GM06990 (cell line): ENCODE results near the gene SMAD9.

Experiments used
- DNase-seq: peaks from one replicate; pipeline ENCODE4 v3.0.0-alpha.2; 2011; ENCODE audit not compliant: insufficient read length; ENCODE audit errors: extremely low read depth
- H3K27me3 ChIP-seq: replicated peaks from 2 replicates; pipeline ENCODE4 v1.6.0; 2011; ENCODE audit warnings: low read length; ENCODE audit not compliant: control insufficient read depth, insufficient read depth
- H3K36me3 ChIP-seq: 2 replicates; pipeline ENCODE4 v1.5.1; 2011; ENCODE audit warnings: low read length; ENCODE audit not compliant: control insufficient read depth, insufficient read depth
- H3K4me3 ChIP-seq: replicated peaks from 2 replicates; pipeline ENCODE4 v1.5.1; 2011; ENCODE audit warnings: low read depth, mild to moderate bottlenecking, control low read depth, low read length
- CTCF ChIP-seq: IDR thresholded peaks from 2 replicates; pipeline ENCODE4 v1.5.1; 2011; ENCODE audit warnings: low read length, control low read depth, mild to moderate bottlenecking, inconsistent platforms; ENCODE audit not compliant: insufficient read depth, poor library complexity, severe bottlenecking

SMAD9 gene

GRCh38 chr13:36875431-36875830, 44.6 kb downstream of the SMAD9 start:
- no peak for TF ChIP-seq CTCF
- H3K4me3 ChIP-seq = no peak overlapping the region
- H3K27me3 ChIP-seq = no peaks in the 10 kb centered on the region; the same call in 1 of the 2 replicates
- H3K36me3 ChIP-seq = no peaks in the 10 kb centered on the region
- no peak for DNase-seq

GRCh38 chr13:36872621-36873020, 47.4 kb downstream of the SMAD9 start:
- TF ChIP-seq CTCF = no peak
- no peaks in the 10 kb centered on the region for H3K36me3 ChIP-seq

GRCh38 chr13:36870050-36870692, 49.9 kb downstream of the SMAD9 start:
- no peak for TF ChIP-seq CTCF
- Histone ChIP-seq H3K4me3 (no peak overlapping the region), H3K36me3 (no peaks in the 10 kb centered on the region), H3K27me3 (no peaks in the 10 kb centered on the region; the same call in none of the 2 replicates)
- DNase-seq = no peak

More at GRCh38 chr13:36872621-36873020, 47.4 kb downstream of the SMAD9 start:
- H3K27me3 ChIP-seq = no peaks in the 10 kb centered on the region; the same call in 1 of the 2 replicates
- no peak for DNase-seq
- no peak overlapping the region for H3K4me3 ChIP-seq

- H3K27me3 ChIP-seq = no peaks in the 10 kb centered on the region; the same call in 1 of the 2 replicates
- no peak for DNase-seq
- no peak overlapping the region for H3K4me3 ChIP-seq
- TF ChIP-seq CTCF = no peak
- H3K36me3 ChIP-seq = no peaks in the 10 kb centered on the region
These were observed 53.8 kb downstream of the SMAD9 start for GRCh38 chr13:36866232-36866631.

- no peaks in the 10 kb centered on the region for H3K36me3 ChIP-seq
- TF ChIP-seq CTCF = no peak
- no peak for DNase-seq
These were observed 54.8 kb downstream of the SMAD9 start for GRCh38 chr13:36865265-36865664.

More at GRCh38 chr13:36865265-36865664, 54.8 kb downstream of the SMAD9 start:
- no peaks in the 10 kb centered on the region; the same call in 1 of the 2 replicates for H3K27me3 ChIP-seq
- H3K4me3 ChIP-seq = no peak overlapping the region
